ENCODE measurements around the gene PTPRQ.
A peak's percentile ranks its signal among the peaks of the same experiment; 100 is the strongest.

Gene PTPRQ

GRCh38 chr12:80707830-80708258, 263.8 kb downstream of the PTPRQ start:
- DNase-seq, result peak; percentile 65

GRCh38 chr12:80708259-80708974, 264.4 kb downstream of the PTPRQ start:
- peak; percentile 80 for DNase-seq

DNA sequence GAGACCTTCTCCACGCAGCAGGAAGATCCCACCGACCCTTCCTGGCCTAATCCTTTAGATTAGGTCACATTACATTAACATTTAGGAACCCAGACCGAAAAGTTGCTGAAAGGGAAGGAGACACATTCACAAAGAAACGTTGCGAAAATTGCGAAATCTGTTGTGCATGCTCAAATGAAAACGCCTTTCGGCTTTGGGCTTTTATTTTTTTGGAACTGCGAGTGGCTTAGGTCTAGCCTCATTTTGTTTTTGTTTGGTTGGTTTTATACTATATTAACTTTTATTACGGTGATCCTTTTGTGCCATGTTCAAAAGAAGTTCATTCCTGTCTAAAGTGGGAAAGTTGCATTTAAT, 264.9 kb downstream of the PTPRQ start:
- DNase-seq, result no peak

DNA sequence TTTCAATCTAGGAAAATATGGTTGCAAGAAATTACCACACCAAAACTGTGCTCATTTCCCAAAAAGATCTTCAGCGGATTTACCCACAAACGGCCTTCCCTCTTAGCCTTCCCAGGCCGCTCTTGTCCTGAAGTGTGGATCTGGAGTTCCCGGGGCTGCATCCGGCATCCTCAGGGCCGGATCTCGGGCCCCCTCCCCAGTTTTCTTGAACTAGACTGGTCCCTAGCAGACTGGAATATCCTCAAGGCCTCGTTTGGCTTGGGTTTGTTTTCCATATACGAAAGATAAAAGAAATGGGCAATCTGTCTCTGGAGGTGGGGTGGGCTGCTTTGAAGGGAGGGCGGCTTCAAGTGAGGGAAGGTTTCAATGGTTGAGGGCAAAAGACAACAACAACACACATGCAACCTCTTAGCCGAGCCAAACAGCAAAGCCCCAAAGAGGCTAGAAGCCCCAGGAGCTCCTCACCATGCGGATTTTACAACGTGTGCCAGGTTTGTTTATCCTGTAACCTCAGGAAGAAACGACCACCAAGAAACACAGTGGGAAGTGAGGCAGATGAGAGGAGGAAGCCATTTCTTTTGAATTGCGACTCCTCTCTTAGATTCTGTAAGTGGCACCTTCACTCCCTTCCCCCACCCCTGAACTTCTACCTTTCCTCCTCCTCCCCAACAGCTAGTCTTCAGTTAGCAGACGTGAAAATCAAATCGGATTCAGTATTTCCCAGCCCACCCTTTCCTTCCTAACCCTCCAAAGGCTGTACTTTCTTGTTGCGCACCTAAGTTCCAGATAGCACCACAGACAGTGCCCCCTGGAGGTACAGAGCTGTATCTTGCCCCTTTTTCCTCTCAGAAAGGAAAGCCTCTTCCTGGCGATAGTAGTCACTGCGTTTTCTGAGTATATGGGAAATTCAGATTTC, 266.0 kb downstream of the PTPRQ start:
- peak; percentile 57 for DNase-seq

- no peak for DNase-seq
Observed at GRCh38 chr12:80710727-80711449, 266.9 kb downstream of the PTPRQ start.

- DNase-seq, result no peak
Observed at GRCh38 chr12:80711866-80712265, 267.8 kb downstream of the PTPRQ start.

- no peak for DNase-seq
Observed at GRCh38 chr12:80712866-80713265, 268.8 kb downstream of the PTPRQ start.

- no peak for DNase-seq
Observed at GRCh38 chr12:80713419-80713818, 269.4 kb downstream of the PTPRQ start.

DNA sequence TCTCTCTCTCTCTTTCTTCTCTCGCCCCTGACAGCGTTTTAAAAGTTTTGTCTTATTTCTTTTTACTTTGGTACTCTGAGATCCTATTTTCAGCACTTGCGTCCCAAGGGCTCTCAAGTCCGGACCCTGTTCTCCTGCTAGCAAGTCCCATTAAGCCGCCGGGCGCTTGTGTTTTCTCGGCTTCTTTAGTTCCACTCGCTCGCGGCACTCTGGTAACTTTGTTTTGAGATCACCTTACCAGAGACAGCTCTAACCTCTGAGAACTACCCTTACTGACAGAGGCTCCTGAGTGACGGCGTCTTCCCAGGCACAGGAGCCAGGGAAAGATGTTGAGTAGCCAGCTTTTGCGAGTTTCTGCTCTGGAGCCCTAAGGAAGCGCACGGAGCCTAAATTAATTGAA, 270.0 kb downstream of the PTPRQ start:
- peak; percentile 66 for DNase-seq

DNA sequence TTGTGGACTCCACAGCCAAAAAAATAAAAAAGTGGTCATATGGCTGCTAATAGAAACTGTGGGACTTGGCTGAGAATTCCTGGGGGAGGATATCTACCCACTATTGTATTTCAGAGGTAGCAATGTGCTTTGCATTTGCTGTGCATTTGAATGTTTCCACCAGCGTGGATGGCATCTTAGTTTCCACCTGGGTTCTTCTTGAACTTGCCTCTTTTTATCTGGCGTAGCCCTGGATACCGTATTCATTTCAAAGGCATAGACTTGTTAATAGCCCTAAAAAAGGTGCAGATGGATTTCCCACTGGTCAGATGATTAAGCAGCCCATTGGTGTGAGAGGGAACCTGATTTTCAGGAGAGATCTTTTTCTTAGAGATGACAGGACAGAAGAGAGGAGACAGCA, 270.8 kb downstream of the PTPRQ start:
- DNase-seq, result no peak

DNA sequence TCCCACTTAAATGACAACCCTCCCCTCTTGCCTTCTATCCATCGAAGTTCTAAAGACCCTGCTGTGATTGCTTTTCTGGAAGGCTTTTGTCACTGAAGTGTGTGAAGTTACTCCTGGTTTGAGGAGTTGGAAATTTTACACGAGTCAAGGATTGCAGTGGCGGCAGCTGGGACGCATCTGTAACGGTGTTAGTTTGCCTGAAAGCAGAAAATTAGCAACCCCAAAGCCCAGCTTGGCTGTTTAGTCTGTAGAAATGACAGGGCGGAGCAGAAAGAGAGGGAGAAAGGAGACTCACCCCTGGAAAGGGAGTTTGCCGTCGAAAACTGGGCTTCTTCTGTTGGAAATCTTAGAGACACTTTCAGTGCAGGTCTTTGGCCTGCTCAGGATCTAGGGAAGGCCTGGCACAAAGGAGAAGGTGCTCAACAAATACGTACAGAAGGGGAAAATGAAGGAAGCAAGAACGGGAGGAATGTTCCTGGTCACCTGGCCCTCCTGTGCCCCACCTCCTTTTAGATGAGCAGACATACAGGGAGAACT, 271.7 kb downstream of the PTPRQ start:
- DNase-seq, result peak; percentile 38

- DNase-seq, result peak; percentile 22
Observed at GRCh38 chr12:80716696-80717469, 272.8 kb downstream of the PTPRQ start, which contains the start of gene MYF5. Gene MYF5 (plus strand): TSS chr12:80716912. CDS start chr12:80717064, 152 bp downstream.

- no peak for DNase-seq
Observed at GRCh38 chr12:80717856-80718255, 273.8 kb downstream of the PTPRQ start.

- DNase-seq, result no peak
Observed at GRCh38 chr12:80720516-80720915, 276.5 kb downstream of the PTPRQ start.

- DNase-seq, result no peak
Observed at GRCh38 chr12:80721326-80721725, 277.3 kb downstream of the PTPRQ start.
